Measurements from ENCODE around the gene OR10C1. TPM values are rescaled to one million over a fixed set of nuclear protein-coding genes. Genes with fewer than 3 reads are reported as not detected.

Gene OR10C1
- total RNA-seq, 1 donor from 2014 or later, result not detected

DNA sequence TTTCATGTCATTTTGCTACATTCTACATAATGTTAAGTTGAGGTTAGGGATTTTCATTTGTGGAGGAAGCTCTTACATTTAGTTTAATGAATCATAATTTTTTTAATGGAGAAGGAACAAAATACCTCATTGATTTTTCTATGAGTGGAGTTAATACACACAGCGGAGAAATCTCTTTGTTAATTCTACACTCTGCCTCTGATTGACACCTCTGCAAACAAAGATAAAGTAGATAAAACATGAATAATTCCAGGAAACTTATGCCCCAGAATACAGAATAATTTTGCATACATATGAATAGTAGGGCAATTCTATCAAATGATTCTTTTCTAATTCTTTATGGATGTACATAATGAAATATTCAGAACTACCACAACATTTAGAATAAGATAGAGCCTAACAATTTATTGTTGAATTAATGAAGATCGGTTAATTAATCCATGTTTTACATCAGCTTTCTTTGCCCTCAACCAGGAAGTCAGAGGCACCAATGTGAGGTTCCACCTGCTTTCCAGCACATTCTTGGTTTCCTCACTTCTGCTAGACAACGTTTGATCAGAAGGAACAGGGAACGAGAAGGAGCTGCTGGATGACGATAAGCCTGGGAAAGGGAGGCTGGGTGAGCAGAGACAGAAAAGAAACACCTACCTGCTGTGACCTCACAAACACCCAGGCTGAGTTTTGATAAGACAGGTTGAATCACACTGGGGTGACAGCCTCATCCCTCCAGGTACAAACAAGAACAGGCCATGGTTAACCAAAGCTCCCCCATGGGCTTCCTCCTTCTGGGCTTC is 22.1 kb downstream of the OR10C1 start:
- no peak for TF ChIP-seq CTCF (IDR thresholded peaks at IDR 0.05)
- no peak overlapping the region for H3K27ac ChIP-seq
- ATAC-seq, result no peak
- no peak for DNase-seq
- intact Hi-C loops (cut with DNase I), result no loop called here
- no peaks in the 10 kb centered on the region for H3K9me3 ChIP-seq
- H3K36me3 ChIP-seq, result no peaks in the 10 kb centered on the region
- no peaks in the 10 kb centered on the region for H3K4me1 ChIP-seq
- H3K4me3 ChIP-seq, result no peak overlapping the region
- H3K27me3 ChIP-seq (ENCODE audit: low read depth), result no peaks in the 10 kb centered on the region

- ATAC-seq, result no peak
- H3K27me3 ChIP-seq (ENCODE audit: low read depth), result no peaks in the 10 kb centered on the region
- H3K9me3 ChIP-seq, result no peaks in the 10 kb centered on the region
- no peak overlapping the region for H3K4me3 ChIP-seq
- no peak overlapping the region for H3K27ac ChIP-seq
- no peak for TF ChIP-seq CTCF (IDR thresholded peaks at IDR 0.05)
- H3K4me1 ChIP-seq, result no peaks in the 10 kb centered on the region
- DNase-seq, result no peak
- intact Hi-C loops (cut with DNase I), result no loop called here
- no peaks in the 10 kb centered on the region for H3K36me3 ChIP-seq
Measured at GRCh38 chr6:29462022-29462421, 22.9 kb downstream of the OR10C1 start.

- H3K27me3 ChIP-seq (ENCODE audit: low read depth), result no peaks in the 10 kb centered on the region
- no peaks in the 10 kb centered on the region for H3K9me3 ChIP-seq
- H3K4me1 ChIP-seq, result no peaks in the 10 kb centered on the region
- intact Hi-C loops (cut with DNase I), result no loop called here
- H3K36me3 ChIP-seq, result no peaks in the 10 kb centered on the region
- ATAC-seq, result no peak
- no peak for DNase-seq
- H3K4me3 ChIP-seq, result no peak overlapping the region
- no peak overlapping the region for H3K27ac ChIP-seq
- no peak for TF ChIP-seq CTCF (IDR thresholded peaks at IDR 0.05)
Measured at GRCh38 chr6:29465279-29465678, 26.2 kb downstream of the OR10C1 start.

DNA sequence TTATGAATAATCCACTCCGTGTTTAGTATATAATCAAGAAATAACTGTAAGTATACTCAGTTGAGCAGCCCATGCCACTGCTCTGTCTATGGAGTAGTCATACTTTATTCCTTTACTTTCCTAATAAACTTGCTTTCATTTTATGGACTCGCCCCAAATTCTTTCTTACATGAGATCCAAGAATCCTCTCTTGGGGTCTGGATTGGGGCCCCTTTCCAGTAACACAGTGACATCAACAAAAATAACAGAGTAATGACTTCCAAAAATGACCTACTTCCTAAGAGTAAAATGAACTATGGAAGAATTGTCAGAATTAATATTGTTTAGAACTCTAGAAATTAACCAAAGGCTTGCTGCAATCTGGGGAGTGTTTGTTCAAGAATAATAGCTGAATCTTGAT is 26.7 kb downstream of the OR10C1 start:
- no peak for TF ChIP-seq CTCF (IDR thresholded peaks at IDR 0.05)

GRCh38 chr6:29466241-29466640 is 27.1 kb downstream of the OR10C1 start:
- intact Hi-C loops (cut with DNase I), result no loop called here
- Histone ChIP-seq H3K9me3 (no peaks in the 10 kb centered on the region), H3K4me3 (no peak overlapping the region), H3K4me1 (no peaks in the 10 kb centered on the region), H3K27ac (no peak overlapping the region), H3K27me3 (ENCODE audit: low read depth) (no peaks in the 10 kb centered on the region), H3K36me3 (no peaks in the 10 kb centered on the region)
- no peak for DNase-seq
- no peak for TF ChIP-seq CTCF (IDR thresholded peaks at IDR 0.05)
- ATAC-seq, result no peak

More for the DNA sequence above, 26.7 kb downstream of the OR10C1 start:
- DNase-seq (no peak), ATAC-seq (no peak)
- Histone ChIP-seq H3K27ac (no peak overlapping the region), H3K4me1 (no peaks in the 10 kb centered on the region), H3K36me3 (no peaks in the 10 kb centered on the region), H3K9me3 (no peaks in the 10 kb centered on the region), H3K4me3 (no peak overlapping the region), H3K27me3 (ENCODE audit: low read depth) (no peaks in the 10 kb centered on the region)
- intact Hi-C loops (cut with DNase I), result no loop called here

Measured in lower lobe of right lung (tissue), 2 donors.